ENCODE measurements around the gene OR2C3.

DNA sequence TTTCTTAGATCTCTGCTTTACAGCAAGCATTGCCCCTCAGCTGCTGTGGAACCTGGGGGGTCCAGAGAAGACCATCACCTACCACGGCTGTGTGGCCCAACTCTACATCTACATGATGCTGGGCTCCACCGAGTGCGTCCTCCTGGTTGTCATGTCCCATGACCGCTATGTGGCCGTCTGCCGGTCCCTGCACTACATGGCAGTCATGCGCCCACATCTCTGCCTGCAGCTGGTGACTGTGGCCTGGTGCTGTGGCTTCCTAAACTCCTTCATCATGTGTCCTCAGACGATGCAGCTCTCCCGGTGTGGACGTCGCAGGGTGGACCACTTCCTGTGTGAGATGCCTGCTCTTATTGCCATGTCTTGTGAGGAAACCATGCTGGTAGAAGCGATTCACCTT lies 44.9 kb downstream of the OR2C3 start:
- TF ChIP-seq, protein P1, sequence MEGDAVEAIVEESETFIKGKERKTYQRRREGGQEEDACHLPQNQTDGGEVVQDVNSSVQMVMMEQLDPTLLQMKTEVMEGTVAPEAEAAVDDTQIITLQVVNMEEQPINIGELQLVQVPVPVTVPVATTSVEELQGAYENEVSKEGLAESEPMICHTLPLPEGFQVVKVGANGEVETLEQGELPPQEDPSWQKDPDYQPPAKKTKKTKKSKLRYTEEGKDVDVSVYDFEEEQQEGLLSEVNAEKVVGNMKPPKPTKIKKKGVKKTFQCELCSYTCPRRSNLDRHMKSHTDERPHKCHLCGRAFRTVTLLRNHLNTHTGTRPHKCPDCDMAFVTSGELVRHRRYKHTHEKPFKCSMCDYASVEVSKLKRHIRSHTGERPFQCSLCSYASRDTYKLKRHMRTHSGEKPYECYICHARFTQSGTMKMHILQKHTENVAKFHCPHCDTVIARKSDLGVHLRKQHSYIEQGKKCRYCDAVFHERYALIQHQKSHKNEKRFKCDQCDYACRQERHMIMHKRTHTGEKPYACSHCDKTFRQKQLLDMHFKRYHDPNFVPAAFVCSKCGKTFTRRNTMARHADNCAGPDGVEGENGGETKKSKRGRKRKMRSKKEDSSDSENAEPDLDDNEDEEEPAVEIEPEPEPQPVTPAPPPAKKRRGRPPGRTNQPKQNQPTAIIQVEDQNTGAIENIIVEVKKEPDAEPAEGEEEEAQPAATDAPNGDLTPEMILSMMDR (tag by site-specific recombination; IDR thresholded peaks at IDR 0.05) = no peak
- TF ChIP-seq ZNF24 (tag by site-specific recombination; IDR thresholded peaks at IDR 0.05) = no peak
- no peak for TF ChIP-seq ZNF121 (tag by site-specific recombination; IDR thresholded peaks at IDR 0.05)
- TF ChIP-seq ZNF133 (tag by site-specific recombination; IDR thresholded peaks at IDR 0.05) = no peak
- TF ChIP-seq ZNF10 (tag by site-specific recombination; IDR thresholded peaks at IDR 0.05) = no peak
- TF ChIP-seq GLI4 (tag by site-specific recombination; IDR thresholded peaks at IDR 0.05) = no peak
- no peak for TF ChIP-seq MZF1 (tag by site-specific recombination; IDR thresholded peaks at IDR 0.05; ENCODE audit: borderline replicate concordance)
- TF ChIP-seq, protein P2, sequence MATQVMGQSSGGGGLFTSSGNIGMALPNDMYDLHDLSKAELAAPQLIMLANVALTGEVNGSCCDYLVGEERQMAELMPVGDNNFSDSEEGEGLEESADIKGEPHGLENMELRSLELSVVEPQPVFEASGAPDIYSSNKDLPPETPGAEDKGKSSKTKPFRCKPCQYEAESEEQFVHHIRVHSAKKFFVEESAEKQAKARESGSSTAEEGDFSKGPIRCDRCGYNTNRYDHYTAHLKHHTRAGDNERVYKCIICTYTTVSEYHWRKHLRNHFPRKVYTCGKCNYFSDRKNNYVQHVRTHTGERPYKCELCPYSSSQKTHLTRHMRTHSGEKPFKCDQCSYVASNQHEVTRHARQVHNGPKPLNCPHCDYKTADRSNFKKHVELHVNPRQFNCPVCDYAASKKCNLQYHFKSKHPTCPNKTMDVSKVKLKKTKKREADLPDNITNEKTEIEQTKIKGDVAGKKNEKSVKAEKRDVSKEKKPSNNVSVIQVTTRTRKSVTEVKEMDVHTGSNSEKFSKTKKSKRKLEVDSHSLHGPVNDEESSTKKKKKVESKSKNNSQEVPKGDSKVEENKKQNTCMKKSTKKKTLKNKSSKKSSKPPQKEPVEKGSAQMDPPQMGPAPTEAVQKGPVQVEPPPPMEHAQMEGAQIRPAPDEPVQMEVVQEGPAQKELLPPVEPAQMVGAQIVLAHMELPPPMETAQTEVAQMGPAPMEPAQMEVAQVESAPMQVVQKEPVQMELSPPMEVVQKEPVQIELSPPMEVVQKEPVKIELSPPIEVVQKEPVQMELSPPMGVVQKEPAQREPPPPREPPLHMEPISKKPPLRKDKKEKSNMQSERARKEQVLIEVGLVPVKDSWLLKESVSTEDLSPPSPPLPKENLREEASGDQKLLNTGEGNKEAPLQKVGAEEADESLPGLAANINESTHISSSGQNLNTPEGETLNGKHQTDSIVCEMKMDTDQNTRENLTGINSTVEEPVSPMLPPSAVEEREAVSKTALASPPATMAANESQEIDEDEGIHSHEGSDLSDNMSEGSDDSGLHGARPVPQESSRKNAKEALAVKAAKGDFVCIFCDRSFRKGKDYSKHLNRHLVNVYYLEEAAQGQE (tag by site-specific recombination; IDR thresholded peaks at IDR 0.05) = no peak
- TF ChIP-seq ZNF501 (tag by site-specific recombination; IDR thresholded peaks at IDR 0.05) = no peak
- no peak for TF ChIP-seq SP2 (tag by site-specific recombination; IDR thresholded peaks at IDR 0.05)
- no peak for TF ChIP-seq SCRT2 (tag by site-specific recombination; IDR thresholded peaks at IDR 0.05)

Measured in HEK293 (cell line).